Progenitor cell of endocrine pancreas (in vitro differentiated cells): ENCODE measurements around the gene CRBN. TPM values are rescaled to one million over a fixed set of nuclear protein-coding genes. Genes with fewer than 3 reads are reported as not detected.

Source experiments
- DNase-seq: peaks from one replicate; pipeline ENCODE4 v3.0.0; 2021; ENCODE audit warnings: low spot score; ENCODE audit not compliant: unreplicated experiment
- H3K27ac Mint-ChIP-seq: 2 replicates; pipeline ENCODE4 v1.8.0; 2021; ENCODE audit warnings: mild to moderate bottlenecking, moderate library complexity, mixed read lengths
- H3K27me3 Mint-ChIP-seq: 2 replicates; pipeline ENCODE4 v1.8.0; 2021; ENCODE audit warnings: mixed read lengths
- H3K36me3 Mint-ChIP-seq: 2 replicates; pipeline ENCODE4 v1.8.0; 2022; ENCODE audit warnings: mixed read lengths; ENCODE audit not compliant: insufficient read depth
- H3K4me1 Mint-ChIP-seq: 2 replicates; pipeline ENCODE4 v1.8.0; 2021; ENCODE audit warnings: low read depth, mixed read lengths
- H3K4me3 Mint-ChIP-seq: 2 replicates; pipeline ENCODE4 v1.8.0; 2021; ENCODE audit warnings: low read depth, mild to moderate bottlenecking, moderate library complexity, mixed read lengths
- H3K9me3 Mint-ChIP-seq: 2 replicates; pipeline ENCODE4 v1.8.0; 2021; ENCODE audit warnings: low read depth, mixed read lengths
- CTCF ChIP-seq: fragments of 200-600 bp; sonication (generic); IDR thresholded peaks from one replicate; pipeline ENCODE4 v1.5.0; 2021; ENCODE audit warnings: antibody characterized with exemption, mild to moderate bottlenecking; ENCODE audit not compliant: unreplicated experiment
- total RNA-seq: library from RNA; stranded (reverse); gene quantifications from 2 replicates; pipeline ENCODE4 v1.2.1, GENCODE V29; 2021

The CRBN gene
- total RNA-seq, 1 donor from 2014 or later: 40.1 TPM

- Mint-ChIP-seq H3K27me3 (no peaks in the 10 kb centered on the region), H3K9me3 (no peaks in the 10 kb centered on the region), H3K36me3 (peaks cover 13% of the 10 kb centered on the region), H3K4me1 (no peaks in the 10 kb centered on the region), H3K27ac (no peak overlapping the region), H3K4me3 (no peak overlapping the region)
- TF ChIP-seq CTCF: no peak
- no peak for DNase-seq
These were observed 6.9 kb downstream of the CRBN start for GRCh38 chr3:3172627-3173026.

DNA sequence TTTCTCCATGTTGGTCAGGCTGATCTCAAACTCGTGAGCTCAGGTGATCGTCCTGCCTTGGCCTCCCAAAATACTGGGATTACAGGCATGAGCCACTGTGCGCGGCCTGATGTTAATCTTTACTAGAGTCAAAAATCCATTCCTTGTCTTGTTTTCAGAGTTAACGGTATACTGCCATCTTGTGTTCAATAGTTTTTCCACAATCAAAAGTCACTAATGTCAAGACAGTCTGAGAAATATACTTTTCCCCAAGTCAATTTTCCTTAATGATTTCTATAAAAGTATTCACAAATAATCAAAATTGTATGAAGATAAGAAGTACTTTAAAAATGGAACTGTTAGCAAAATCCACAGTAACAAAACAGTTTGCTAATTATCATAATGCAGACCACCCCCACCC is 8.5 kb downstream of the CRBN start:
- Mint-ChIP-seq H3K36me3 (peaks cover 25% of the 10 kb centered on the region), H3K4me1 (no peaks in the 10 kb centered on the region)
- no peak for DNase-seq

DNA sequence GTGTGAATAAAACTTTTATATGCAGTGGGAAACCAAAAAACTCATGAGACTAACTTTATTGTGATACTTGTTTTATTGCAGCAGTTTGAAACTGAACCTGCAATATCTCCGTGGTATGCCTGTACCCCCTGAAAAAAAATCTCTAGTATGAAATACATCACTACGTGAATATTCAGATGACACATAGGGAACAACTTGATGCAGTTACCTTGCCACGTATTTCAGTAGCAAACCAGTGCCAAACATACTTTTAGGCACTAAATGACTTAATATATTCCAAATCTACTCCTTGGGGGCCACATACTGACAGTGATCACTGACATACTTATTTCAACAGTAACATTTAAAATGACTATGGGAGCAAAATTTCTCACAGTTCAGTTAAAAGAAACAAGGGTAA is 13.8 kb downstream of the CRBN start:
- H3K4me1 Mint-ChIP-seq: no peaks in the 10 kb centered on the region
- H3K9me3 Mint-ChIP-seq: no peaks in the 10 kb centered on the region
- DNase-seq: no peak
- H3K27me3 Mint-ChIP-seq: no peaks in the 10 kb centered on the region
- H3K36me3 Mint-ChIP-seq: peaks cover 35% of the 10 kb centered on the region
- H3K27ac Mint-ChIP-seq: no peak overlapping the region
- no peak overlapping the region for H3K4me3 Mint-ChIP-seq
- TF ChIP-seq CTCF: no peak

More for the DNA sequence above, 8.5 kb downstream of the CRBN start:
- Mint-ChIP-seq H3K9me3 (no peaks in the 10 kb centered on the region), H3K27ac (peak overlapping the region; percentile 67), H3K27me3 (no peaks in the 10 kb centered on the region), H3K4me3 (no peak overlapping the region)
- peak; percentile 63 for TF ChIP-seq CTCF

DNA sequence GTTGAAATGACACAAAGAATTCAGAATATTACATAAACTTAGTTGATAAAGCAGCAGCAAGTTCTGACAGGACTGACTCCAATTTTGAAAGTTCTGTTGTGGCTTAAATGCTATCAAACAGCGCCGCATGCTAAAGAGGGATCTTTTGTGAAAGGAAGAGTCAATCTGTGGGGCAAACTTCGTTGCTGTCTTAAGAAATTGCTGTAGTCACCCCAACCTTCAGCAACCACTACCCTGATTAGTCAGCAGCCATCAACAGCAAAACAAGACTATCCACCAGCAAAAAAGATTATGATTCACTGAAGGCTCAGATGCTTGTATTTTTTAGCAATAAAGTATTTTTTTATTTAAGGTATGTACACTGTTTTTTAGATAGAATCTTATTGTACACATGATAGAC is 14.2 kb downstream of the CRBN start:
- H3K4me1 Mint-ChIP-seq: no peaks in the 10 kb centered on the region
- no peaks in the 10 kb centered on the region for H3K9me3 Mint-ChIP-seq
- no peak overlapping the region for H3K4me3 Mint-ChIP-seq
- no peaks in the 10 kb centered on the region for H3K27me3 Mint-ChIP-seq
- DNase-seq: no peak
- H3K27ac Mint-ChIP-seq: no peak overlapping the region
- no peak for TF ChIP-seq CTCF
- peaks cover 35% of the 10 kb centered on the region for H3K36me3 Mint-ChIP-seq

GRCh38 chr3:3160826-3161225 is 18.7 kb downstream of the CRBN start:
- TF ChIP-seq CTCF: no peak
- Mint-ChIP-seq H3K36me3 (peaks cover 28% of the 10 kb centered on the region), H3K27me3 (no peaks in the 10 kb centered on the region), H3K9me3 (no peaks in the 10 kb centered on the region), H3K4me1 (no peaks in the 10 kb centered on the region), H3K27ac (no peak overlapping the region), H3K4me3 (no peak overlapping the region)
- no peak for DNase-seq
